Activated naive CD8-positive, alpha-beta T cell treated with anti-CD3 and anti-CD28 coated beads for 36 hours (primary cell): Measurements from ENCODE around the gene ANKRD6. TPM values are rescaled to one million over a fixed set of nuclear protein-coding genes. Genes with fewer than 3 reads are reported as not detected.

ENCODE experiments used
- DNase-seq: peaks from one replicate; pipeline ENCODE4 v3.0.0; 2021
- H3K27ac Mint-ChIP-seq: one replicate; pipeline ENCODE4 v1.8.0; 2022; ENCODE audit warnings: mild to moderate bottlenecking, moderate library complexity, mixed read lengths
- H3K27me3 Mint-ChIP-seq: one replicate; pipeline ENCODE4 v1.8.0; 2022; ENCODE audit warnings: mild to moderate bottlenecking, mixed read lengths
- H3K36me3 Mint-ChIP-seq: one replicate; pipeline ENCODE4 v1.8.0; 2021; ENCODE audit warnings: mild to moderate bottlenecking, mixed read lengths
- H3K4me1 Mint-ChIP-seq: one replicate; pipeline ENCODE4 v1.8.0; 2021; ENCODE audit warnings: mixed read lengths
- H3K4me3 Mint-ChIP-seq: one replicate; pipeline ENCODE4 v1.8.0; 2022; ENCODE audit warnings: mild to moderate bottlenecking, moderate library complexity, mixed read lengths
- H3K9me3 Mint-ChIP-seq: one replicate; pipeline ENCODE4 v1.8.0; 2022; ENCODE audit warnings: mixed read lengths
- total RNA-seq, 2 experiments: library from RNA; stranded (reverse); gene quantifications; one replicate each; pipeline ENCODE4 v1.2.3, GENCODE V29; 2021

The ANKRD6 gene
- total RNA-seq, 2 experiments from 2014 or later: 2.0 to 2.2 TPM

GRCh38 chr6:89501753-89502152 is 68.8 kb downstream of the ANKRD6 start:
- no peak for DNase-seq
- Mint-ChIP-seq H3K9me3 (no peaks in the 10 kb centered on the region), H3K36me3 (no peaks in the 10 kb centered on the region), H3K27me3 (peaks cover 9% of the 10 kb centered on the region), H3K4me3 (no peak overlapping the region), H3K4me1 (no peaks in the 10 kb centered on the region), H3K27ac (no peak overlapping the region)

GRCh38 chr6:89503641-89504040 is 70.7 kb downstream of the ANKRD6 start:
- Mint-ChIP-seq H3K4me1 (no peaks in the 10 kb centered on the region), H3K36me3 (no peaks in the 10 kb centered on the region), H3K9me3 (no peaks in the 10 kb centered on the region), H3K27ac (no peak overlapping the region), H3K4me3 (no peak overlapping the region), H3K27me3 (peaks cover 3% of the 10 kb centered on the region)
- DNase-seq: no peak

GRCh38 chr6:89505847-89506246 is 72.9 kb downstream of the ANKRD6 start:
- no peak overlapping the region for H3K4me3 Mint-ChIP-seq
- no peak overlapping the region for H3K27ac Mint-ChIP-seq
- peaks cover 2% of the 10 kb centered on the region for H3K4me1 Mint-ChIP-seq
- no peaks in the 10 kb centered on the region for H3K36me3 Mint-ChIP-seq
- H3K9me3 Mint-ChIP-seq: no peaks in the 10 kb centered on the region
- no peak for DNase-seq
- H3K27me3 Mint-ChIP-seq: peaks cover 3% of the 10 kb centered on the region

GRCh38 chr6:89506716-89507617 is 74.0 kb downstream of the ANKRD6 start:
- H3K9me3 Mint-ChIP-seq: no peaks in the 10 kb centered on the region
- no peaks in the 10 kb centered on the region for H3K27me3 Mint-ChIP-seq
- no peak overlapping the region for H3K4me3 Mint-ChIP-seq
- H3K36me3 Mint-ChIP-seq: no peaks in the 10 kb centered on the region
- no peak for DNase-seq
- H3K27ac Mint-ChIP-seq: no peak overlapping the region
- H3K4me1 Mint-ChIP-seq: peaks cover 2% of the 10 kb centered on the region

- no peak overlapping the region for H3K27ac Mint-ChIP-seq
- no peak for DNase-seq
- H3K36me3 Mint-ChIP-seq: no peaks in the 10 kb centered on the region
- H3K27me3 Mint-ChIP-seq: no peaks in the 10 kb centered on the region
- H3K4me3 Mint-ChIP-seq: no peak overlapping the region
- peaks cover 2% of the 10 kb centered on the region for H3K4me1 Mint-ChIP-seq
- no peaks in the 10 kb centered on the region for H3K9me3 Mint-ChIP-seq
Measured at GRCh38 chr6:89508755-89509563, 76.0 kb downstream of the ANKRD6 start.

- no peak for DNase-seq
- Mint-ChIP-seq H3K27ac (no peak overlapping the region), H3K27me3 (no peaks in the 10 kb centered on the region), H3K4me1 (peaks cover 2% of the 10 kb centered on the region), H3K9me3 (no peaks in the 10 kb centered on the region), H3K36me3 (no peaks in the 10 kb centered on the region), H3K4me3 (no peak overlapping the region)
Measured at GRCh38 chr6:89509777-89510281, 76.9 kb downstream of the ANKRD6 start.

GRCh38 chr6:89510393-89510792 is 77.4 kb downstream of the ANKRD6 start:
- Mint-ChIP-seq H3K9me3 (no peaks in the 10 kb centered on the region), H3K4me1 (peaks cover 2% of the 10 kb centered on the region), H3K36me3 (no peaks in the 10 kb centered on the region), H3K4me3 (no peak overlapping the region), H3K27me3 (no peaks in the 10 kb centered on the region), H3K27ac (no peak overlapping the region)
- no peak for DNase-seq

GRCh38 chr6:89518352-89519055 is 85.6 kb downstream of the ANKRD6 start:
- Mint-ChIP-seq H3K9me3 (no peaks in the 10 kb centered on the region), H3K27me3 (no peaks in the 10 kb centered on the region), H3K4me1 (no peaks in the 10 kb centered on the region), H3K4me3 (no peak overlapping the region), H3K36me3 (no peaks in the 10 kb centered on the region), H3K27ac (no peak overlapping the region)
- no peak for DNase-seq

- Mint-ChIP-seq H3K4me1 (no peaks in the 10 kb centered on the region), H3K4me3 (no peak overlapping the region), H3K36me3 (no peaks in the 10 kb centered on the region), H3K27me3 (no peaks in the 10 kb centered on the region), H3K9me3 (no peaks in the 10 kb centered on the region), H3K27ac (no peak overlapping the region)
- DNase-seq: no peak
Measured at GRCh38 chr6:89520736-89521135, 87.8 kb downstream of the ANKRD6 start.

- Mint-ChIP-seq H3K4me1 (no peaks in the 10 kb centered on the region), H3K27ac (no peak overlapping the region), H3K4me3 (no peak overlapping the region), H3K9me3 (no peaks in the 10 kb centered on the region), H3K27me3 (no peaks in the 10 kb centered on the region), H3K36me3 (no peaks in the 10 kb centered on the region)
- no peak for DNase-seq
Measured at GRCh38 chr6:89522778-89523177, 89.8 kb downstream of the ANKRD6 start.

- H3K4me1 Mint-ChIP-seq: no peaks in the 10 kb centered on the region
- no peak for DNase-seq
- H3K9me3 Mint-ChIP-seq: no peaks in the 10 kb centered on the region
- no peak overlapping the region for H3K27ac Mint-ChIP-seq
- H3K36me3 Mint-ChIP-seq: no peaks in the 10 kb centered on the region
- H3K27me3 Mint-ChIP-seq: no peaks in the 10 kb centered on the region
- H3K4me3 Mint-ChIP-seq: no peak overlapping the region
Measured at GRCh38 chr6:89525786-89526562, 93.0 kb downstream of the ANKRD6 start.

GRCh38 chr6:89526563-89526869 is 93.6 kb downstream of the ANKRD6 start:
- Mint-ChIP-seq H3K4me1 (no peaks in the 10 kb centered on the region), H3K9me3 (no peaks in the 10 kb centered on the region), H3K27ac (no peak overlapping the region)

GRCh38 chr6:89527634-89528033 is 94.7 kb downstream of the ANKRD6 start:
- Mint-ChIP-seq H3K27ac (no peak overlapping the region), H3K4me3 (no peak overlapping the region), H3K4me1 (no peaks in the 10 kb centered on the region), H3K36me3 (no peaks in the 10 kb centered on the region), H3K9me3 (no peaks in the 10 kb centered on the region), H3K27me3 (no peaks in the 10 kb centered on the region)
- DNase-seq: no peak

More at GRCh38 chr6:89526563-89526869, 93.6 kb downstream of the ANKRD6 start:
- H3K27me3 Mint-ChIP-seq: no peaks in the 10 kb centered on the region
- H3K36me3 Mint-ChIP-seq: no peaks in the 10 kb centered on the region
- no peak for DNase-seq
- H3K4me3 Mint-ChIP-seq: no peak overlapping the region

GRCh38 chr6:89528866-89529265 is 95.9 kb downstream of the ANKRD6 start:
- no peak overlapping the region for H3K27ac Mint-ChIP-seq
- no peaks in the 10 kb centered on the region for H3K4me1 Mint-ChIP-seq
- no peaks in the 10 kb centered on the region for H3K9me3 Mint-ChIP-seq
- H3K4me3 Mint-ChIP-seq: no peak overlapping the region
- H3K27me3 Mint-ChIP-seq: no peaks in the 10 kb centered on the region
- no peak for DNase-seq
- no peaks in the 10 kb centered on the region for H3K36me3 Mint-ChIP-seq
